ENCODE results near the gene NAV2. TPM values are rescaled to one million over a fixed set of nuclear protein-coding genes. Genes with fewer than 3 reads are reported as not detected.

NAV2 gene
- total RNA-seq, 3 donors from 2014 or later: 21.9 to 65.9 (median 30.9) TPM

DNA sequence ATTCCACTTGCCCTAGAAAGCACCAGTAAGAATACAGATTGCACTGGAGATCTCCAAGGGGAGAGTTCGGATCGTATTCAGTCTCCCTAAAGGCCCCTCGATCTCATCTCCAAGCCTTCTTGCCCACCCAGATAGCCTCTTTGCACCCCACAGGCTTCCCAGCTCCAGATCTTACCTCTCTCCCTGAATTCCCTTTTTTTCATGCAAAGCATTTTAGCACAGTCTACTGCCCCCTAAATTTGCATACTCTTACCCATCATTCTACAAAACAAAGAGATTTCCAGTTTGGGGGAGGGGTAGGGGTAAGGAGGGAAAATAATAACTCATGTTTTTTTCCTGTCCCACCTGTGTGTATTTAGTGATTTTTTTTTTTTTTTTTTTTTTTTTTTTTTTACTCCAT lies 105.2 kb downstream of the NAV2 start:
- ATAC-seq (no peak), DNase-seq (no peak)
- TF ChIP-seq, protein P1, sequence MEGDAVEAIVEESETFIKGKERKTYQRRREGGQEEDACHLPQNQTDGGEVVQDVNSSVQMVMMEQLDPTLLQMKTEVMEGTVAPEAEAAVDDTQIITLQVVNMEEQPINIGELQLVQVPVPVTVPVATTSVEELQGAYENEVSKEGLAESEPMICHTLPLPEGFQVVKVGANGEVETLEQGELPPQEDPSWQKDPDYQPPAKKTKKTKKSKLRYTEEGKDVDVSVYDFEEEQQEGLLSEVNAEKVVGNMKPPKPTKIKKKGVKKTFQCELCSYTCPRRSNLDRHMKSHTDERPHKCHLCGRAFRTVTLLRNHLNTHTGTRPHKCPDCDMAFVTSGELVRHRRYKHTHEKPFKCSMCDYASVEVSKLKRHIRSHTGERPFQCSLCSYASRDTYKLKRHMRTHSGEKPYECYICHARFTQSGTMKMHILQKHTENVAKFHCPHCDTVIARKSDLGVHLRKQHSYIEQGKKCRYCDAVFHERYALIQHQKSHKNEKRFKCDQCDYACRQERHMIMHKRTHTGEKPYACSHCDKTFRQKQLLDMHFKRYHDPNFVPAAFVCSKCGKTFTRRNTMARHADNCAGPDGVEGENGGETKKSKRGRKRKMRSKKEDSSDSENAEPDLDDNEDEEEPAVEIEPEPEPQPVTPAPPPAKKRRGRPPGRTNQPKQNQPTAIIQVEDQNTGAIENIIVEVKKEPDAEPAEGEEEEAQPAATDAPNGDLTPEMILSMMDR (IDR thresholded peaks at IDR 0.05): no peak
- Histone ChIP-seq H3K4me1 (ENCODE audit: low read depth) (no peaks in the 10 kb centered on the region), H3K4me3 (no peak overlapping the region), H3K36me3 (ENCODE audit: low read depth) (no peaks in the 10 kb centered on the region), H3K9me3 (no peaks in the 10 kb centered on the region)
- intact Hi-C loops (cut with DNase I, micrococcal nuclease): no loop called here

DNA sequence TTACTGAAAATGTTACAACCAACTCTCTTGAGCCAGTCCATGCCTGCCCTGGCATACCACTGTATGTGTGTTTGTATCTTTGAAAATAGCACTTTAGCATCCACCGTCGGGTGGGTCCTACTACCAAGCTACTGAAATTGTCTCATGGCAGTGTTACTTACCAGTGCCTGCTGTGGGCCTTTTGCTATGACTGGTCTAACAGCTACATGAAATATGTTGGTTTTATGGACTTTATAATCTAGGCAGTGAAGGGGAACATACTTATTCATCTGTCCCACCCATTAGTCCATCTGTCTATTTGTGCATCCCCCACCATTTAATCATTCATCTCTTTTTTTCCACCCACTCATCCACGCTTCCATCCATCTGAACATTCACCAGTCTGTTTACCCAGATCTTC lies 106.0 kb downstream of the NAV2 start:
- intact Hi-C loops (cut with DNase I, micrococcal nuclease): no loop called here
- TF ChIP-seq, protein P1 (IDR thresholded peaks at IDR 0.05): no peak
- no peak overlapping the region for H3K4me3 ChIP-seq
- H3K36me3 ChIP-seq (ENCODE audit: low read depth): no peaks in the 10 kb centered on the region
- DNase-seq: no peak
- no peak for ATAC-seq
- no peaks in the 10 kb centered on the region for H3K9me3 ChIP-seq
- H3K4me1 ChIP-seq (ENCODE audit: low read depth): no peaks in the 10 kb centered on the region

DNA sequence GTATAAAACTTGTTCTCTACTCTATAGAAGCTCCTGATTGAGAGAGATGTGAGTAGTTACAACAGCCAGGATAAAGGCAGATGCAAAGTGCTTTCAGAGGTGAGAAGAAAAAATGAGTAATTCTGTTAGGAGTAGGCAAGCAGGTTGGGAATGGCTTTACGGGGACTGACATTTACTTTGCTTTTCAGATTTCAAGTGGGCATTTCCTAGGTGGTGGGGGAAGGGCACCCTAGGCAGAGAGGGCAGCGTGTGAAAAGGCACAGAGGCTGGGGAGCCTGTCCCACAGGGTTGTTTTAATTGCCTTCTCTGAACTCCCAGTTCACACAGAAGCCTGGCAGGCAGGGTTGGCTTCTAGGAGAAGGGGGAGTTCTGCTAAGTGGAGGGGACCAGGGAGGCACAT lies 106.5 kb downstream of the NAV2 start:
- intact Hi-C loops (cut with DNase I, micrococcal nuclease): no loop called here
- Histone ChIP-seq H3K4me3 (no peak overlapping the region), H3K9me3 (no peaks in the 10 kb centered on the region), H3K36me3 (ENCODE audit: low read depth) (no peaks in the 10 kb centered on the region), H3K4me1 (ENCODE audit: low read depth) (no peaks in the 10 kb centered on the region)
- no peak for ATAC-seq
- TF ChIP-seq, protein P1 (IDR thresholded peaks at IDR 0.05): no peak
- DNase-seq: no peak

DNA sequence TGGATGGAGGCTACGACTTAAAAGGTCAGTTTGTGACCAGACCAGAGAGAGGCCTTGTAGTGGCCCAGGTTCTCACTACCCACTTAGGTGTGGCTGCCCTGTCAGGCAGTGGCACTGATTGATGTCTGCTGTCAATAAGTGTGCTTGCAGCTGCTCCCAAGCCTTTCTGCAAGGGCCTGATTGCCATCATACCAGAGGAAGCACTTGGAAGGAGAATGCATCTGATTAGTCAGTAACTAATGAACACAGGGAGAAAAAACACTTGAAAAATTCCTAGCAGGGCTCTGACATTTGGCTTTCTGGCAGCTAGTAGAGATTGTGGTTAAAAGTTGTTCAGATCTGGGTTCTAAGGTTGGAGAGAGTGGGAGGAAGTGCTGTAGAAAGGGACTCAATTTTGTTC lies 107.5 kb downstream of the NAV2 start:
- intact Hi-C loops (cut with DNase I, micrococcal nuclease): no loop called here
- Histone ChIP-seq H3K4me3 (no peak overlapping the region), H3K36me3 (ENCODE audit: low read depth) (no peaks in the 10 kb centered on the region), H3K4me1 (ENCODE audit: low read depth) (no peaks in the 10 kb centered on the region), H3K9me3 (no peaks in the 10 kb centered on the region)
- DNase-seq: no peak
- no peak for ATAC-seq
- TF ChIP-seq, protein P1 (IDR thresholded peaks at IDR 0.05): no peak

DNA sequence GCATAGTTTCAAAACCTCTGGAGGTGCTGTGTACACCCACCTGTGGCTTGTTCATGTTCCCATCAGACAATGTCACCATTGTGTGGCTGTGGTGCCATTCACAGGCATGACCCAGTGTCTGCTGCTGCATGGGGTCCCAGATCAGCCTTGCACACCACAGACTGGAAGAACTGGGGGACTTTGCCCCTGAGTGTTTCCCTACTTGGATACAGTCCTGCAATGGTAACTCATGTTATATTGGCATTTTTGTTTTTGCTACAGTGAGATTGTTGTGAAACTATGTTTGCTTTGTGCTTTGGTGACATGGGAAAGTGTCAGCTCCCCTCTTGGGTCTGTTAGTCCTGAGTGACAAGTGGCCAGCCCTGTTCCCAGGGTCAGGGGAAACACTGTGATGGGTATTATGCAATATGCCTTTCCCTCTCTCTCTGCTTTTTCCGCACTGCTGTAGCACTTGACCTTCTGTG lies 108.8 kb downstream of the NAV2 start:
- Histone ChIP-seq H3K4me1 (ENCODE audit: low read depth) (no peaks in the 10 kb centered on the region), H3K36me3 (ENCODE audit: low read depth) (no peaks in the 10 kb centered on the region), H3K4me3 (no peak overlapping the region), H3K9me3 (no peaks in the 10 kb centered on the region)
- TF ChIP-seq, protein P1 (IDR thresholded peaks at IDR 0.05): no peak
- intact Hi-C loops (cut with DNase I, micrococcal nuclease): no loop called here
- DNase-seq (no peak), ATAC-seq (no peak)

DNA sequence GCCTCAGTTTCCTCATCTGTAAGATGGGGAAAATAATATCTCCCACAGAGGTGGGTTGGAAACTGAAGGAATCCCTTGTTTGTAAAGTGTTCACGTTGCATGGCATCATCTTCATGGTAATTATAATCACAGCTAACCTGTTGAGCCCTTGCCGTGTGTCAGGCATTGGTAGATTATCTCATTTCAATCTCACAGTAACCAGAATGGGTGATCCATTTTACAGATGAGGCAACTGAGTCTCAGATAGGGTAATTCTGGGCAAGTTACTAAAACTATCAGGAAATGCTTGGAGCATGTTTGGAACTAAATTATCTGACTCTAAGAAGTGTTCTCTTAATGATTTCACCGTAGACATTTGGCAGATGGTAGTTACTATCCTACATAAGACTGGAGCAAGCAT lies 109.4 kb downstream of the NAV2 start:
- intact Hi-C loops (cut with DNase I, micrococcal nuclease): no loop called here
- H3K4me3 ChIP-seq: no peak overlapping the region

More for the DNA sequence above, 109.4 kb downstream of the NAV2 start:
- ATAC-seq: no peak
- no peak for DNase-seq
- Histone ChIP-seq H3K36me3 (ENCODE audit: low read depth) (no peaks in the 10 kb centered on the region), H3K9me3 (no peaks in the 10 kb centered on the region), H3K4me1 (ENCODE audit: low read depth) (no peaks in the 10 kb centered on the region)
- TF ChIP-seq, protein P1 (IDR thresholded peaks at IDR 0.05): no peak

All from mucosa of descending colon (tissue), 3 donors.